ENCODE data around the gene RARG. TPM values are rescaled to one million over a fixed set of nuclear protein-coding genes. Genes with fewer than 3 reads are reported as not detected.
"Not testable (repeated sequence)": the region's sequence is repeated elsewhere in the genome, so short reads cannot be mapped to it uniquely, and the experiment has no call there.

Gene RARG
- total RNA-seq, 4 donors from 2014 or later: 160 to 207 (median 199) TPM

GRCh38 chr12:53179687-53180219 lies 52.3 kb downstream of the RARG start:
- 13 to 14% methylated on average over 12 of the region's 12 CpGs for WGBS, 2 donors
- peak in 1 of 2 donors; percentile 88 for DNase-seq (ENCODE audit: low spot score in 2 of 2)
- intact Hi-C loops (cut with DNase I; ENCODE audit: low total_unique reads): no loop called here
- TF ChIP-seq CTCF (IDR thresholded peaks at IDR 0.05) (no peak), POLR2A (IDR thresholded peaks at IDR 0.05) (no peak)
- H3K4me3 ChIP-seq (ENCODE audit: low read depth, poor library complexity, severe bottlenecking): peak overlapping the region; percentile 49

- intact Hi-C loops (cut with DNase I; ENCODE audit: low total_unique reads); H3K4me3 ChIP-seq (ENCODE audit: low read depth, poor library complexity, severe bottlenecking): not testable (repeated sequence)
- 82 to 84% methylated on average over 14 of the region's 14 CpGs for WGBS, 2 donors
- DNase-seq (ENCODE audit: low spot score in 2 of 2): peak in 1 of 2 donors; percentile 56
Measured at GRCh38 chr12:53178803-53179202, 53.2 kb downstream of the RARG start.

GRCh38 chr12:53177447-53177846 lies 54.6 kb downstream of the RARG start:
- peak in 1 of 2 donors; percentile 45 for DNase-seq (ENCODE audit: low spot score in 2 of 2)
- intact Hi-C loops (cut with DNase I; ENCODE audit: low total_unique reads); H3K4me3 ChIP-seq (ENCODE audit: low read depth, poor library complexity, severe bottlenecking): not testable (repeated sequence)
- whole genome bisulfite sequencing, 2 donors: 90 to 92% methylated on average over 6 of the region's 6 CpGs

GRCh38 chr12:53176750-53177149 lies 55.3 kb downstream of the RARG start:
- no peak for DNase-seq (ENCODE audit: low spot score in 2 of 2)
- intact Hi-C loops (cut with DNase I; ENCODE audit: low total_unique reads): no loop called here
- TF ChIP-seq CTCF (IDR thresholded peaks at IDR 0.05) (no peak), POLR2A (IDR thresholded peaks at IDR 0.05) (no peak)
- H3K4me3 ChIP-seq (ENCODE audit: low read depth, poor library complexity, severe bottlenecking): no peak overlapping the region
- 92 to 94% methylated on average over 3 of the region's 3 CpGs for WGBS, 2 donors

- DNase-seq (ENCODE audit: low spot score in 2 of 2): peak in 1 of 2 donors; percentile 52
- H3K4me3 ChIP-seq (ENCODE audit: low read depth, poor library complexity, severe bottlenecking): no peak overlapping the region
- TF ChIP-seq POLR2A (IDR thresholded peaks at IDR 0.05) (no peak), CTCF (IDR thresholded peaks at IDR 0.05) (no peak)
- intact Hi-C loops (cut with DNase I; ENCODE audit: low total_unique reads): no loop called here
- WGBS, 2 donors: 76 to 80% methylated on average over 4 of the region's 4 CpGs
Measured at GRCh38 chr12:53174881-53175491, 57.0 kb downstream of the RARG start.

- TF ChIP-seq POLR2A (IDR thresholded peaks at IDR 0.05): no peak
- TF ChIP-seq CTCF (IDR thresholded peaks at IDR 0.05): no peak
- 85 to 91% methylated on average over 10 of the region's 10 CpGs for WGBS, 2 donors
- peak in 1 of 2 donors; percentile 49 for DNase-seq (ENCODE audit: low spot score in 2 of 2)
- no peak overlapping the region for H3K4me3 ChIP-seq (ENCODE audit: low read depth, poor library complexity, severe bottlenecking)
- intact Hi-C loops (cut with DNase I; ENCODE audit: low total_unique reads): no loop called here
Measured at GRCh38 chr12:53173085-53173715, 58.8 kb downstream of the RARG start.
